GM04504 (cell line): ENCODE results near the gene KRTAP27-1.

Experiments used
- DNase-seq: peaks from one replicate; pipeline ENCODE4 v3.0.0-alpha.2; 2012; ENCODE audit warnings: low read depth

Gene KRTAP27-1, protein sequence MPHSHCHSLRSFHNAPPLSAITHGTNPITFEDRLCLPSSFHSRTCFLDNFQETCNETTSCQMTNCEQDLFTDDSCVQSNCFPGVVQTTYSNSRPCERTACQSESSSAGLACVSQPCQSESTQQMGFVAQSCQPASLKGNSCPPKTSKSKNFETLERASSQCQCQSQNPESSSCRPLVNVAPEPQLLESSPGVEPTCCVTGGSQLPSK

GRCh38 chr21:30337276-30337744, at the start of gene KRTAP27-1:
Gene KRTAP27-1, minus strand, starts transcription at chr21:30337694. Its CDS starts 26 bp downstream, at chr21:30337668.
- DNase-seq: no peak

DNA sequence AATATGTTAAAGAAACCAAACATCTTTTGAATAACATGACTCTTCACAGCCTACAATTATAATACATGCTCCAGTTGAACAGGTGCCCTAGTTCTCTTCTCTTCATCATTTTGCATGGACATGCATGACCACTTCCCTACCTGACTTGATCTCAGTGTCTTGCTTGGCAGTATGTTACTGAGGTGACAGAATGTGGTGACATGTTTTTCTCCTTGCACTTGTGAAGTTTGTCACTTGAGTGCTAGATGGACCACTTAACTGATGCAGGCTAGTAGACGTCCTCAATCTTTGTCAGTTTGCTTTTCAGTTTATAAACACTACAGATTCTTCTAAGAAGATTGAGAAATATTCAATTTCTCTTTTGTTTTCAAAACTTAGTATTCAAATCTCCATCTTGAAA, 44.7 kb upstream of the KRTAP27-1 start:
- DNase-seq: no peak

- DNase-seq: no peak
These were observed 34.8 kb upstream of the KRTAP27-1 start, which contains the start of gene KRTAP13-2 for GRCh38 chr21:30372139-30372770. Gene KRTAP13-2, minus strand, starts transcription at chr21:30372271. Its CDS starts 58 bp downstream, at chr21:30372213.

GRCh38 chr21:30355906-30356305, 18.4 kb upstream of the KRTAP27-1 start:
- no peak for DNase-seq

- DNase-seq: no peak
These were observed 17.0 kb upstream of the KRTAP27-1 start for GRCh38 chr21:30354308-30355005.

- no peak for DNase-seq
These were observed 14.0 kb upstream of the KRTAP27-1 start for GRCh38 chr21:30351534-30351933.

DNA sequence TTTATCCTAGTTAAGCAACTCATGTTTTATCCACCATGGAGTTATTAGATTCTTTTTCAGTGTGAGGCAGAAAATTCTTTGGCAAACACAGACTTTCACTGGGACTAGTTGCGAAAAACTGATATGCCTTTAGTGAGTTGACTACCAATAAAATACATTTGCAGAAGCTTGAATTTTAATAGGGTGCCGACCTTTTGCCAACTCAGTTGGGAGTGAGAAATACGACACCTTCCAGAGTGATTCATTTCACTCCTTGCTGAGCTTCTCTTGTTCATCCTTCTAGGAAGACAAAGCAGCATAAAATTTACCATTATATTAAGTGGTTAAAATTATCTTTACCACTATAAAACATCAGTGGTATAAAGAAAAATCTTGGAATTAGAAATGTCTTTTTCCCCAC, 12.1 kb upstream of the KRTAP27-1 start:
- no peak for DNase-seq

- no peak for DNase-seq
These were observed 11.0 kb upstream of the KRTAP27-1 start, which contains the start of gene KRTAP23-1 for GRCh38 chr21:30348506-30348905. Gene KRTAP23-1, minus strand, starts transcription at chr21:30348606. Its CDS starts 0 bp downstream, at chr21:30348606.

DNA sequence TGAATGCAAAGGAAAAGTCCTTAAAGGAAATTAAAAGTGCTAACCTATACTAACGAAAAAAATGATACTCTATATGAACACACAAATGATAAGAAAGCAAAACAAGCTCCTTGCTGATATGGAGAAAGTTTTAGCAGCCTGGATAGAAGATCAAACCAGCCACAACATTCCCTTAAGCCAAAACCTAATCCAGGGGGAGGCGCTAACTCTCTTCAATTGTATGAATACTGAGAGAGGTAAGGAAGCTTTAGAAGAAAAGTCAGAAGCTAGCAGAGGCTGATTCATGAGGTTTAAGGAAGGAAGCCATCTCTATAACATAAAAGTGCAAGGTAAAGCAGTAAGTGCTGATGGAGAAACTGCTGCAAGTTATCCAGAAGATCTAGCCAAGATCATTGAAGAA, 7.5 kb upstream of the KRTAP27-1 start:
- no peak for DNase-seq

GRCh38 chr21:30340714-30341573, 3.5 kb upstream of the KRTAP27-1 start:
- no peak for DNase-seq

- DNase-seq: no peak
These were observed 1.2 kb upstream of the KRTAP27-1 start for GRCh38 chr21:30338717-30339116.

DNA sequence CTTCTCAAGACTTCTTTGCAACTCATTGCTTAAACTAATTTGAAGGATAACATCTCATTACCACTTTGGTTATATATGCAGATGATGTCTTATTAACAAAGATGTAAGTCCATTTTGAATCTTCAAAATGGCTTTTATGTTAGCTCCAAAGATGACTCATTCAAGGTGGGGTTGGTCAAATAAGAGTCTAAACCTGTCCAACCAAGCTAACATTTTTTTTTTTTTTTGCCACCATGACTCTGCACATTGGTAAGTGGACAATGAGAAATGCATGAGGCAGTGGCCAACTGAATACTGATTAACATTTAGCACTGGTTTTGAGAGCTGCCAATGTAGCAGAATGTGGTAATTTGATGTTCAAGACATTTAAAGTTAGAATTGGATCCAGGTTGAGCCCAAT, 278 bp upstream of the KRTAP27-1 start:
- no peak for DNase-seq

- DNase-seq: no peak
These were observed 898 bp downstream of the KRTAP27-1 start for GRCh38 chr21:30336596-30336995.

DNA sequence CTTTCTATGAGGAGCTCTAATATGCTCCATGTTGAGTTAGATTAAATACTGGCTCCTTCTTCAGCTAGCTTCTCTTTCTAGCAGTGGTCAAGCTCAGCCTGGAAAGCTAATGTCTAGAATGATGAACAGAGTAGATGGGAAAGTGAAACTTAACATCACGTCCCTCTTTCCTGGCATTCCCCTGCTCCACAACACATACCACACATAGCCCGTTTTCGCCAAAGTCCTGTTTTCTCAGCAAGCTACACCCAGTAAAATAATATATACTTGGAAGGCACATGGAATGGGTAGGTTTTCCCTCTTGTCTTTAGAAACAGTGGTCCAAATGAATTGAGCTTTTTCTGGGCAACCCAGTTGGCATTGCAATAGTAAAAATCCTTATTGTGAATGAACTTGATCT, 3.8 kb downstream of the KRTAP27-1 start:
- DNase-seq: no peak

DNA sequence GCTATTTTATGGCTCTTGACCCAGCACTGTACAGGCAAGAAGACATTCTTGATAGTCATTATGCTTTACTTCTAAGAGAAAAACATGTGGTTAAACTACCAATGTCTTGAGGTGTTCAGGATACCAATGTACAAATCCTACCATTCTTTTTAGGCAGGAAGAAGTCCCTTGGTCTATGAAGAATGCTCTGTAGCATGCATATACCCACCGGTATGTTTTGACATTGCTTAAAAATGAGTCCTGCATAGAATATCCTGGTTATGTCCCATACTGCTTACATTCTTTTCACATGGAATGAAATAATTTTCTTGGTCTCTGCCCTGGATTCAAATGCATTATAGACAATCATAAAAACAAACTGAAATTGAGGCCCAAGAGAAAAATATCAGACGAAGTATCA, 4.8 kb downstream of the KRTAP27-1 start:
- no peak for DNase-seq

- no peak for DNase-seq
These were observed 8.2 kb downstream of the KRTAP27-1 start for GRCh38 chr21:30329203-30329875.

DNA sequence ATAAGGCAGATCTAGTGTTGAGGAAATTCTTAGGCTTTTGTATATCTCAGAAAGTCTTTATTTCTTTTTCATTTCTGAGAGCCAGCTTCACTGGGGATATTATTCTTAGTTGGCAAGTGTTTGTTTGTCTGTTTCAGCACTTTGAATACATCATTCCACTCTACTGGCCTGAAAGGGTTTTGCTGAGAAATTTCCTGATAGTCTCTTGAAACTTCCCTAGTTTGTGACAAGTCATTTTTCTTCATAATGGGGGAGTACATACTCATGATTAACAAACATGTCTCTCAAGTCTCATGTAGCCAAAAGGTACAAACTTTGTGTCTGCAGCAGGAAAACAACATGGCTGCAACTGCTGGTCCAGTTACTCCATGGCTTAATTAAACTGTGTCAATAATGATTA, 11.1 kb downstream of the KRTAP27-1 start:
- DNase-seq: no peak

GRCh38 chr21:30320215-30320614, 17.3 kb downstream of the KRTAP27-1 start, which contains the start of gene KRTAP26-1:
Gene KRTAP26-1, minus strand, starts transcription at chr21:30320315. Its CDS starts 280 bp downstream, at chr21:30320035.
- no peak for DNase-seq

GRCh38 chr21:30315701-30316100, 21.8 kb downstream of the KRTAP27-1 start:
- no peak for DNase-seq

GRCh38 chr21:30306884-30307283, 30.6 kb downstream of the KRTAP27-1 start:
- DNase-seq: no peak

DNA sequence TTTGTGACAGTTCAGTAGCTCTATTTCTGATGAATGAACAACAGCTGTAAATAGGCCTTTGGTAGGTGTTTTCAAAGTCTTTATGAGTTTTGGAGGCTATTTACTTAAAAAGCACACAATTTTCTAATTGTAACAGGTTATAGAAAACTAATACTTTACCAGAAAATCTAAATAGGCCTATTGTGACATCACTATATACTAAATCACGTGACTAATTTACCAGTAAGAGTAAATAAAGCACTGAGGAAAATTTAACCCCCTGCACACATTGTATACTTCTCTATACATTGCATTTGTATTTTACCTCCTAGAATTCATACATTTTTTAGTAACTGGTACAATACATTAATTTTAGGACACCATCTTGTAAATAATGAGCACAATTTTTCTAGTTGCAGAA, 32.4 kb downstream of the KRTAP27-1 start:
- DNase-seq: no peak
